ENCODE results near the gene TMEM150A. TPM values are rescaled to one million over a fixed set of nuclear protein-coding genes. Genes with fewer than 3 reads are reported as not detected.

TMEM150A gene
- total RNA-seq, 4 donors from 2014 or later = 5.8 to 13.7 (median 9.5) TPM

GRCh38 chr2:85635636-85636035, 33.1 kb upstream of the TMEM150A start:
- TF ChIP-seq POLR2A (IDR thresholded peaks at IDR 0.05) (no peak), CTCF (IDR thresholded peaks at IDR 0.05) (no peak)
- no peak overlapping the region for H3K4me3 ChIP-seq (ENCODE audit: low read depth, poor library complexity, severe bottlenecking)
- DNase-seq (ENCODE audit: low spot score in 2 of 2) = no peak
- intact Hi-C loops (cut with DNase I; ENCODE audit: low total_unique reads) = no loop called here
- WGBS, 2 donors = 65 to 69% methylated on average over 4 of the region's 4 CpGs

GRCh38 chr2:85635011-85635410, 32.5 kb upstream of the TMEM150A start:
- no peak for DNase-seq (ENCODE audit: low spot score in 2 of 2)
- 86 to 87% methylated on average over 8 of the region's 8 CpGs for WGBS, 2 donors
- H3K4me3 ChIP-seq (ENCODE audit: low read depth, poor library complexity, severe bottlenecking) = no peak overlapping the region
- no peak for TF ChIP-seq POLR2A (IDR thresholded peaks at IDR 0.05)
- no peak for TF ChIP-seq CTCF (IDR thresholded peaks at IDR 0.05)
- intact Hi-C loops (cut with DNase I; ENCODE audit: low total_unique reads) = no loop called here

GRCh38 chr2:85631316-85631715, 28.8 kb upstream of the TMEM150A start:
- WGBS, 2 donors = 95% methylated on average over 3 of the region's 3 CpGs
- intact Hi-C loops (cut with DNase I; ENCODE audit: low total_unique reads) = no loop called here
- H3K4me3 ChIP-seq (ENCODE audit: low read depth, poor library complexity, severe bottlenecking) = no peak overlapping the region
- no peak for DNase-seq (ENCODE audit: low spot score in 2 of 2)
- TF ChIP-seq CTCF (IDR thresholded peaks at IDR 0.05) (no peak), POLR2A (IDR thresholded peaks at IDR 0.05) (no peak)

GRCh38 chr2:85628658-85629057, 26.2 kb upstream of the TMEM150A start:
- TF ChIP-seq POLR2A (IDR thresholded peaks at IDR 0.05) (no peak), CTCF (IDR thresholded peaks at IDR 0.05) (no peak)
- 83 to 87% methylated on average over 2 of the region's 2 CpGs for WGBS, 2 donors
- no peak overlapping the region for H3K4me3 ChIP-seq (ENCODE audit: low read depth, poor library complexity, severe bottlenecking)
- intact Hi-C loops (cut with DNase I; ENCODE audit: low total_unique reads) = no loop called here
- DNase-seq (ENCODE audit: low spot score in 2 of 2) = no peak

GRCh38 chr2:85623991-85624390, 21.5 kb upstream of the TMEM150A start:
- TF ChIP-seq CTCF (IDR thresholded peaks at IDR 0.05) = no peak
- TF ChIP-seq POLR2A (IDR thresholded peaks at IDR 0.05) = no peak
- no peak for DNase-seq (ENCODE audit: low spot score in 2 of 2)
- intact Hi-C loops (cut with DNase I; ENCODE audit: low total_unique reads) = no loop called here
- H3K4me3 ChIP-seq (ENCODE audit: low read depth, poor library complexity, severe bottlenecking) = no peak overlapping the region
- 87 to 89% methylated on average over 5 of the region's 5 CpGs for WGBS, 2 donors

GRCh38 chr2:85621338-85621737, 18.8 kb upstream of the TMEM150A start:
- no peak for DNase-seq (ENCODE audit: low spot score in 2 of 2)
- no peak overlapping the region for H3K4me3 ChIP-seq (ENCODE audit: low read depth, poor library complexity, severe bottlenecking)
- intact Hi-C loops (cut with DNase I; ENCODE audit: low total_unique reads) = no loop called here
- 85 to 94% methylated on average over 1 of the region's 1 CpG for WGBS, 2 donors
- no peak for TF ChIP-seq CTCF (IDR thresholded peaks at IDR 0.05)
